Stimulated activated naive CD8-positive, alpha-beta T cell treated with anti-CD3 and anti-CD28 coated beads, Interleukin-15, Interleukin-2, amounts not matched to agents 100 ng/mL and 50 ng/mL, for 24 hours (primary cell): Measurements from ENCODE around the gene ADGRG1.
"Not testable (repeated sequence)": the region's sequence is repeated elsewhere in the genome, so short reads cannot be mapped to it uniquely, and the experiment has no call there.

ENCODE experiments used
- H3K27ac Mint-ChIP-seq: one replicate; pipeline ENCODE4 v1.8.0; 2021; ENCODE audit warnings: mild to moderate bottlenecking, mixed read lengths
- H3K27me3 Mint-ChIP-seq: one replicate; pipeline ENCODE4 v1.8.0; 2021; ENCODE audit warnings: mixed read lengths
- H3K36me3 Mint-ChIP-seq: one replicate; pipeline ENCODE4 v1.8.0; 2021; ENCODE audit warnings: low read depth, mixed read lengths
- H3K4me1 Mint-ChIP-seq: one replicate; pipeline ENCODE4 v1.8.0; 2021; ENCODE audit warnings: low read depth, mixed read lengths
- H3K4me3 Mint-ChIP-seq: one replicate; pipeline ENCODE4 v1.8.0; 2021; ENCODE audit warnings: mild to moderate bottlenecking, mixed read lengths
- H3K9me3 Mint-ChIP-seq: one replicate; pipeline ENCODE4 v1.8.0; 2021; ENCODE audit warnings: mixed read lengths

ADGRG1 gene

DNA sequence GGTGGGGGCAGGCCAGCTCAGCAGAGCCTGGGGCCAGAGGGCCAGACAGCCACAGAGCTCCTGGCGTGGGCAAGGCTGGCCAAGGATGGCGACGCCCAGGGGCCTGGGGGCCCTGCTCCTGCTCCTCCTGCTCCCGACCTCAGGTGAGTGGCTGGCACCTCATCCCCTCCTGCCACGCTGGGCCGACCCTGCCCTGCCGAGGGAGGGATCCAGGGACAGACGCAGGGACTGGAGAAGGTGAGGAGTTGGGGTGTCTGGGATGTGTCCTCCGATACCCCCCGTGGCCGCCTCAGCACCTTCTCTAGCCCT is 39.8 kb downstream of the ADGRG1 start, which contains the start of gene ADGRG3:
TSS of gene ADGRG3 (plus strand) at position 44 of the 309 bp plus-strand sequence. CDS start at position 86, 42 bp downstream.
- Mint-ChIP-seq H3K4me3 (no peak within 1 kb of the TSS), H3K27ac (no peak within 1 kb of the TSS), H3K4me1 (no peaks in the 10 kb centered on the region), H3K9me3 (no peaks in the 10 kb centered on the region), H3K36me3 (no peaks in the 10 kb centered on the region), H3K27me3 (no peaks in the 10 kb centered on the region)

DNA sequence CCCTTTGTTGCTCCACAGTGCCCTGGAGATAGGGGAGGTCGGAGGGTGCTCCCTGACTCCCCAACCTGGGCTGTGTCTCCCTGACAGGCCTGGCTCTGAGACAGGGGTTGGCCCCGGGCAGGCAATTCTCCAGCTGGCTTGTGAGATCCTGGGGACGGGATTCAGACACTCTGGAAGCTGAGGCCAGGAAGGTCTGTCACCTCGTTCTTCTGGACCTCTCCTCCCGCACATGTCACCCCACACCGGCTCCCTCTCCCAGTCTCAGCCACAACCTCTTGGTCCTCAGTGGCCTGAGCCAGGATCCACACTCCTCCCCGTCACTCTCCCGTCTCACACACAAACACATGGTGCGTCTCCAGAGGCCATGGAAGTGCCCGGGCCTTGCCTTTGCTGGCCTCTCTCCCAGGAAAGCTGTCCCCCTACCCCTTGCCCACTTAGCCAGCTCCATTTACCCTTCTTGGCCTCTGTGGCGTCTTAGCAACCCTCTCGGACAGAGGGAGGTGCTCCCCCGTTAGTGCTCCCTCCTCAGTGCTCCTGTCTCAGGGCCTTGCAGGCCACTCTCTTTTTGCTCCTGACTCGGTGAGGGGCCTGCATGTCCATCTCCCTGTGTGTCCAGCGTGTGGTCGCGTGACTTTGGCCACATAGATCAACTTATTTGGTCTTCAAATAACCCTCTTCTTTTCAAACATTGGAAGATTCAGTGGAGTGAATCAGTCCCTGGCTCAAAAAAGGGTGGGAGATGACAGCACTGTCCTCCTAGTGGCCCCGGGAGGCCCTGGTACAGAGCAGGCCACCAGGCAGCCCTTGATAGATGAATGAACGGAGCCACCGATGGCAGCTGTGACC is 40.4 kb downstream of the ADGRG1 start:
- no peak overlapping the region for H3K27ac Mint-ChIP-seq
- H3K27me3 Mint-ChIP-seq = no peaks in the 10 kb centered on the region
- no peaks in the 10 kb centered on the region for H3K4me1 Mint-ChIP-seq
- no peaks in the 10 kb centered on the region for H3K36me3 Mint-ChIP-seq
- no peaks in the 10 kb centered on the region for H3K9me3 Mint-ChIP-seq
- H3K4me3 Mint-ChIP-seq = no peak overlapping the region

DNA sequence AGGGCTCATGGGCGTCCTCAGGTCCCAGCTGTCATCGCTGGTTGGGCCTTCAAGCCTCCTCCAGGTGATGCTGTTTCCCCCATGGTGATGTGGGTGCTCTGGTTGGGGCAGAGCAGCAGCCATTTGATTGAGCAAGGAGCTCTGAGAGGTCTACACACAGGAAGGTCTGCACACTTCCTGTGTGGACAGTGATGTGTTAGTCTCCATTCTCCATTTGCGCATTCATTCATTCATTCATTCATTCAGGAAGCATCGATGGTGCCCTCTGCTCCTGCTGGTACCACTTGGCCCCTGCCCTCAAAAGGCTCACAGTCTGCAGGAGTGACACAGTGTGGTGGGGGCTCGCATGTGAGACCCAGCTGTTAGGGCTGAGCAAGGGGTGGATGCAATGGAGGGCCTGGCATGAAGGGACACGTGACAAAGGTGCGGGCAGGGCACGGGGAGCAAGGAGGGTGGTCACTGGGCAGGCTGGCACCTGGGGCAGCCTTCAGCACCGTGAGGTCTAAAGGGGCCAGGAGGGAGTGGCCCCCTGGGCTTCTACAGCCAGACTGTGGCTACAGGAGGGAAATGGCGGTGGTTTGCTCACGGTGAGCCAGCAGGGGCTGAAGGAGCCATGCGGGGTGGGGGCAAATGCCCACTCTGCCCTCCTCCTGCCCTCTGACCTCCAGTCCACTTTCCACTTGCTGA is 41.2 kb downstream of the ADGRG1 start:
- H3K9me3 Mint-ChIP-seq = no peaks in the 10 kb centered on the region
- no peak overlapping the region for H3K4me3 Mint-ChIP-seq
- H3K4me1 Mint-ChIP-seq = no peaks in the 10 kb centered on the region
- no peaks in the 10 kb centered on the region for H3K27me3 Mint-ChIP-seq
- no peak overlapping the region for H3K27ac Mint-ChIP-seq
- no peaks in the 10 kb centered on the region for H3K36me3 Mint-ChIP-seq

GRCh38 chr16:57670196-57670595 is 41.8 kb downstream of the ADGRG1 start:
- H3K27me3 Mint-ChIP-seq = no peaks in the 10 kb centered on the region
- H3K9me3 Mint-ChIP-seq = no peaks in the 10 kb centered on the region
- H3K4me1 Mint-ChIP-seq = no peaks in the 10 kb centered on the region
- no peak overlapping the region for H3K27ac Mint-ChIP-seq
- no peaks in the 10 kb centered on the region for H3K36me3 Mint-ChIP-seq
- H3K4me3 Mint-ChIP-seq = no peak overlapping the region

DNA sequence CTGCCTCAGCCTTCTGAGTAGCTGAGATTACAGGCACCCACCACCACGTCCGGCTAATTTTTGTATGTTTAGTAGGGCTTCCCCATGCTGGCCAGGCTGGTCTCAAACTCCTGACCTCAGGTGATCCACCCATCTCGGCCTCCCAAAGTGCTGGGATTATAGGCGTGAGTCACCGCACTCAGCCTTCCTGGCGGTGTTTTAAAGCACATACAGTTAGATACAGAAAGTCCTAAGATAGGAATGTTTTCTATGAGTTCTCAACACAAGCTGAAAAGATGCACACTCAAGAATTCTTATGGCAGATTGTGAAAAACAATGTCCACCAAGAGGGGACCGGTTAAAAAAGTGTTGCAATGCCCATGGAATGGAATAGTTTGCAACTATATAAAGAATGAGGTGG is 43.0 kb downstream of the ADGRG1 start:
- not testable (repeated sequence) for H3K27me3 Mint-ChIP-seq, H3K36me3 Mint-ChIP-seq, H3K4me1 Mint-ChIP-seq, H3K27ac Mint-ChIP-seq, H3K4me3 Mint-ChIP-seq, H3K9me3 Mint-ChIP-seq

DNA sequence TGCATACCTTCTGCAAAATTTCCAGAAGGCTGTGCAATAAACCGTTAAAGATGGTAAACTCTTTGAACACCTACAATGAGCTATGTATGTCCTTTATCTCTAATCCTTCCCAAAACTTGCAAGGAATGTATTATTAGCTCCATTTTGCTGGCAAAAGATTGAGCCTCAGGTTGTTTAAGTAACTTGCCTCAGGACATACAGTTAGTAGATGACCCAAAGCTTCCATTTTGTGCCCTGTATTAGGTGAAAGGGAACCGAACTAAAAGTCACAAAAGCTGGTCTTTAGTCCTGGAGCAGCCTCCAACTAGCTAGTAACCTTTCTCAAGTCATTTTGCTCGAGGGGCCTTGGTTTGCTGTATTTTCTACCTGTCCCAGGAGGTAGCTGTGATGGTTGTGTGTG is 44.0 kb downstream of the ADGRG1 start:
- no peaks in the 10 kb centered on the region for H3K4me1 Mint-ChIP-seq
- H3K4me3 Mint-ChIP-seq = no peak overlapping the region
- no peaks in the 10 kb centered on the region for H3K27me3 Mint-ChIP-seq
- H3K9me3 Mint-ChIP-seq = no peaks in the 10 kb centered on the region
- no peak overlapping the region for H3K27ac Mint-ChIP-seq
- H3K36me3 Mint-ChIP-seq = no peaks in the 10 kb centered on the region

GRCh38 chr16:57672824-57673223 is 44.4 kb downstream of the ADGRG1 start:
- Mint-ChIP-seq H3K27ac (no peak overlapping the region), H3K4me1 (no peaks in the 10 kb centered on the region), H3K9me3 (no peaks in the 10 kb centered on the region), H3K36me3 (no peaks in the 10 kb centered on the region), H3K4me3 (no peak overlapping the region), H3K27me3 (no peaks in the 10 kb centered on the region)

GRCh38 chr16:57675741-57676551 is 47.5 kb downstream of the ADGRG1 start:
- no peaks in the 10 kb centered on the region for H3K36me3 Mint-ChIP-seq
- no peak overlapping the region for H3K27ac Mint-ChIP-seq
- H3K27me3 Mint-ChIP-seq = no peaks in the 10 kb centered on the region
- H3K9me3 Mint-ChIP-seq = no peaks in the 10 kb centered on the region
- no peaks in the 10 kb centered on the region for H3K4me1 Mint-ChIP-seq
- no peak overlapping the region for H3K4me3 Mint-ChIP-seq

GRCh38 chr16:57676553-57677085 is 48.2 kb downstream of the ADGRG1 start:
- H3K4me1 Mint-ChIP-seq = no peaks in the 10 kb centered on the region
- H3K27ac Mint-ChIP-seq = no peak overlapping the region
- H3K4me3 Mint-ChIP-seq = no peak overlapping the region
- H3K27me3 Mint-ChIP-seq = no peaks in the 10 kb centered on the region
- no peaks in the 10 kb centered on the region for H3K9me3 Mint-ChIP-seq
- H3K36me3 Mint-ChIP-seq = no peaks in the 10 kb centered on the region

DNA sequence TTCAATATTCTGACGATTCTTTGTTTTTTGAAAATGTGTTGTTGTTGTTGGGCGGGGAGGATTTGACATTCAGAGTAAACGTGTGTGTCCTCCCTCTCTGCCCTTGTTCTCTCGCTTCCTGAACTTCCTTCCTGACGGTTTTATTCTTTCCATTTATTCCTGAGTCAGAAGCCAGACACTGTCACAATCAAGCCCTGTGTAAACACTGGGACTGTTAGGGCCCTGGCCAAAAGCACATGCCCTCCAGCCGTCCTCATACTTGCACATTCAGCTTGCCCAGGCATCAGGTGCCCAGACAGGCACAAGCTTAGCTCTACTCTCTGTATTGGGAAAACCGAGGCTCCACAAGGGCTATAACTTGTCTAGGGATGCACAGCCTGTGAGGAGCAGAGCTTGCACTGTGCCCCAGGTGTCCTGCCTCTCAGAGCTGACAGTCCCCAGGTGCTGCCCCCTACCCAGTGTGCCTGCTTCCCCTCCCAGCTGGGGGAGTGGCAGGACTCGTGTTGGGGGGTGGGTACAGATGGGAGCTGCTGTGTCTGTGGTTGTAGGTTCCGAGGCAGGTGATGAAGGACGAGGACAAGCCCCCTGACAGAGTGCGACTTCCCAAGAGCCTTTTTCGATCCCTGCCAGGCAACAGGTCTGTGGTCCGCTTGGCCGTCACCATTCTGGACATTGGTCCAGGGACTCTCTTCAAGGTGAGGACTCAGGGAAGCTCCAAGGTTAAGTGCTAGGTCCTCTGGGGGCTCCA is 49.4 kb downstream of the ADGRG1 start:
- no peaks in the 10 kb centered on the region for H3K36me3 Mint-ChIP-seq
- no peak overlapping the region for H3K27ac Mint-ChIP-seq
- H3K4me3 Mint-ChIP-seq = no peak overlapping the region
- H3K9me3 Mint-ChIP-seq = no peaks in the 10 kb centered on the region
- no peaks in the 10 kb centered on the region for H3K27me3 Mint-ChIP-seq
- no peaks in the 10 kb centered on the region for H3K4me1 Mint-ChIP-seq

- Mint-ChIP-seq H3K27me3 (no peaks in the 10 kb centered on the region), H3K4me3 (no peak overlapping the region), H3K36me3 (no peaks in the 10 kb centered on the region), H3K4me1 (no peaks in the 10 kb centered on the region), H3K27ac (no peak overlapping the region), H3K9me3 (no peaks in the 10 kb centered on the region)
Measured at GRCh38 chr16:57679016-57679415, 50.6 kb downstream of the ADGRG1 start.

DNA sequence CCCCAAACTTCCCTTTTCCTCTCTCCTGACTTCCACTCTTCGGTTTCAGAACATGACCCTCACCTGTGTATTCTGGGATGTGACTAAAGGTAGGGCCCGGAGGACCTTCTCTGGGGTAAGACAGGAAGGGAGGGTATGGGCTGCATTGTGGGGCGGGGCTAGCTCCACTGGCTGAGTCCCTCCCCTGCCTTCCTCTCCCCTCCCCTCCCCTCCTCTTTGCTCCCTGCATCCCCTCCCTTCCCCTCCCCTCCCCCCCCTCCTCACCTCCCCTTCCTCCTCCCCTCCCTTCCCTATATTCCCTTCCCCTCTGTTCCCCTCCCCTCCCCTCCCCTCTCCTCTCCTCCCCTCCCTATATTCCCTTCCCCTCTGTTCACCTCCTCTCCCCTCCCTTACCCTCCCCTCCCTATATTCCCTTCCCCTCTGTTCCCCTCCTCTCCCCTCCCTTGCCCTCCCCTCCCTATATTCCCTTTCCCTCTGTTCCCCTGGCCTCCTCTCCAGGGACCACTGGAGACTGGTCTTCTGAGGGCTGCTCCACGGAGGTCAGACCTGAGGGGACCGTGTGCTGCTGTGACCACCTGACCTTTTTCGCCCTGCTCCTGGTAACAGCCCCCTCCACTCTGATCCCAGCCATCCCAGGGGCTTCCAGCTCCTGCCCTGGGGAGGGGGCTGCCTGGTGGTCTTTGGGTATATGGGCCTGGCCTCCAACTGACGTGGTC is 51.5 kb downstream of the ADGRG1 start:
- H3K27me3 Mint-ChIP-seq = no peaks in the 10 kb centered on the region
- no peaks in the 10 kb centered on the region for H3K4me1 Mint-ChIP-seq
- H3K27ac Mint-ChIP-seq = no peak overlapping the region
- no peaks in the 10 kb centered on the region for H3K36me3 Mint-ChIP-seq
- no peaks in the 10 kb centered on the region for H3K9me3 Mint-ChIP-seq
- H3K4me3 Mint-ChIP-seq = no peak overlapping the region

- Mint-ChIP-seq H3K36me3 (no peaks in the 10 kb centered on the region), H3K27ac (no peak overlapping the region), H3K27me3 (no peaks in the 10 kb centered on the region), H3K4me3 (no peak overlapping the region), H3K9me3 (no peaks in the 10 kb centered on the region), H3K4me1 (no peaks in the 10 kb centered on the region)
Measured at GRCh38 chr16:57680842-57681375, 52.5 kb downstream of the ADGRG1 start.
